Right lobe of liver (tissue), 6 donors: ENCODE data around the gene FCAR. TPM values are rescaled to one million over a fixed set of nuclear protein-coding genes. Genes with fewer than 3 reads are reported as not detected.

ENCODE experiments used
- ATAC-seq, 4 donors: fragments of 200-7000 bp; cut with Tn5 transposase; one replicate each; pipeline ENCODE4 v1.9.1; 2020; ENCODE audit warnings: mild to moderate bottlenecking in 4 of 4, moderate library complexity in 4 of 4
- DNase-seq, 3 donors: peaks; one replicate each; pipeline ENCODE4 v3.0.0-alpha.2; 2020
- H3K27ac ChIP-seq, 3 donors: fragments of 200-600 bp; one replicate each; pipeline ENCODE4 v1.8.0; 2022
- H3K27me3 ChIP-seq, 2 donors: fragments of 200-600 bp; one replicate each; pipeline ENCODE4 v1.8.0; 2022
- H3K36me3 ChIP-seq, 4 donors: fragments of 200-600 bp; sonication (generic) in 1 of 4; one replicate each; pipeline versions ENCODE4 v1.5.1 to v1.8.0; 2017 to 2022; ENCODE audit warnings: control low read depth in 1 of 4
- H3K4me1 ChIP-seq, 4 donors: fragments of 200-600 bp; sonication (generic) in 1 of 4; one replicate each; pipeline versions ENCODE4 v1.5.1 to v1.8.0; 2017 to 2022; ENCODE audit warnings: control low read depth in 1 of 4
- H3K4me3 ChIP-seq, 3 donors: fragments of 200-600 bp; one replicate each; pipeline ENCODE4 v1.8.0; 2022
- H3K9me3 ChIP-seq, 4 donors: fragments of 200-600 bp; sonication (generic) in 1 of 4; one replicate each; pipeline versions ENCODE4 v1.5.1 to v1.8.0; 2017 to 2022; ENCODE audit warnings: control low read depth in 1 of 4
- POLR2A ChIP-seq: fragments of 450-650 bp; IDR thresholded peaks from one replicate; pipeline ENCODE4 v1.6.1; 2017; ENCODE audit warnings: antibody characterized with exemption, mild to moderate bottlenecking
- WGBS: methylation state at CpG from one replicate; pipeline ENCODE4 v1.1.6; 2018; ENCODE audit warnings: low coverage, low lambda C conversion rate; ENCODE audit not compliant: insufficient coverage; ENCODE audit errors: missing lambda C conversion rate; 5-methylcytosine and 5-hydroxymethylcytosine counted together
- intact Hi-C, 2 donors: fragments of 100-400 bp; cut with DNase I; formaldehyde crosslinking; loops; one replicate each; pipeline versions ENCODE4 v1.11.2 to v1.14.1; 2022
- total RNA-seq, 6 experiments: library from RNA; depleted of rRNA in 2 of 6; stranded (reverse); fragments of >200 nt in 2 of 6; fragmentation: NEBNext Ultra II Directional in 3 of 6; extraction: Animal tissue kit (Norgen Biotek cat#: 25700) in 3 of 6; gene quantifications; one replicate each; pipeline versions ENCODE4 v1.1.0 to v1.2.4, GENCODE V29; 2016 to 2023
- TF ChIP-seq, protein P1 (sequence below), 4 donors: fragments of 200-600 bp in 3 of 4; fragments of 450-650 bp in 1 of 4; IDR thresholded peaks; one replicate each; pipeline versions ENCODE4 v1.5.1 to v1.8.0; 2016 to 2022; ENCODE audit warnings: antibody characterized with exemption in 4 of 4, mild to moderate bottlenecking in 2 of 4
- donor health status: DM: no; HTN: yes; CAD: no.
- donor health status: DM: no; HTN: no; CAD: no.
- donor health status: DM: no; HTN: no; CAD: no.
- donor health status: DM: no; HTN: yes; CAD: no.
- donor health status: DM: no; HTN: yes; CAD: no.

Gene FCAR
- total RNA-seq, 6 experiments from 2014 or later: 0.22 to 0.73 (median 0.61) TPM; not detected in 1

DNA sequence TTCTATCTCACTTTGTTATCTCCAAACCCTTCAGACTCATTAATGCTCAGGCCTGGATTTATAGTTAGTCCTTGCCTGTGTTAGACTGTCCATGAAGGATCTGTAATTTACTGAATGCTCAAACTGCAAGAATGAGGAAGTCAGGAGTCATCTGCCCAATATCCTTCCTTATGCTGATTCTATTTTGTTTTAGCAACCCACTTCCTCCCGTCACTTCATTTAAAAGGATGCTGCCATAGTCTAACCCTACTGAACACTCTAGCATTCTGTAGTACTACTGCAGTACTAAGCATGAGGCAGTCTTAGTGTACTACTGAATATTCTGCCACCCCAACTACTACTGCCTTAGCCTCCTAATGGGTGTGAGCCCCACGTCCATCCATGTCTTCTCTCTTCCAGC, 1.5 kb downstream of the FCAR start:
- Histone ChIP-seq H3K4me3 (no peak overlapping the region), H3K9me3 (no peaks in the 10 kb centered on the region), H3K27me3 (no peaks in the 10 kb centered on the region), H3K4me1 (no peaks in the 10 kb centered on the region), H3K27ac (no peak overlapping the region), H3K36me3 (no peaks in the 10 kb centered on the region)
- ATAC-seq: peak; percentile 45 to 58 (median 53)
- no peak for TF ChIP-seq POLR2A
- TF ChIP-seq, protein P1, sequence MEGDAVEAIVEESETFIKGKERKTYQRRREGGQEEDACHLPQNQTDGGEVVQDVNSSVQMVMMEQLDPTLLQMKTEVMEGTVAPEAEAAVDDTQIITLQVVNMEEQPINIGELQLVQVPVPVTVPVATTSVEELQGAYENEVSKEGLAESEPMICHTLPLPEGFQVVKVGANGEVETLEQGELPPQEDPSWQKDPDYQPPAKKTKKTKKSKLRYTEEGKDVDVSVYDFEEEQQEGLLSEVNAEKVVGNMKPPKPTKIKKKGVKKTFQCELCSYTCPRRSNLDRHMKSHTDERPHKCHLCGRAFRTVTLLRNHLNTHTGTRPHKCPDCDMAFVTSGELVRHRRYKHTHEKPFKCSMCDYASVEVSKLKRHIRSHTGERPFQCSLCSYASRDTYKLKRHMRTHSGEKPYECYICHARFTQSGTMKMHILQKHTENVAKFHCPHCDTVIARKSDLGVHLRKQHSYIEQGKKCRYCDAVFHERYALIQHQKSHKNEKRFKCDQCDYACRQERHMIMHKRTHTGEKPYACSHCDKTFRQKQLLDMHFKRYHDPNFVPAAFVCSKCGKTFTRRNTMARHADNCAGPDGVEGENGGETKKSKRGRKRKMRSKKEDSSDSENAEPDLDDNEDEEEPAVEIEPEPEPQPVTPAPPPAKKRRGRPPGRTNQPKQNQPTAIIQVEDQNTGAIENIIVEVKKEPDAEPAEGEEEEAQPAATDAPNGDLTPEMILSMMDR (IDR thresholded peaks at IDR 0.05): no peak
- 24% methylated on average over 2 of the region's 2 CpGs for WGBS
- DNase-seq: no peak
- intact Hi-C loops: no loop called here

DNA sequence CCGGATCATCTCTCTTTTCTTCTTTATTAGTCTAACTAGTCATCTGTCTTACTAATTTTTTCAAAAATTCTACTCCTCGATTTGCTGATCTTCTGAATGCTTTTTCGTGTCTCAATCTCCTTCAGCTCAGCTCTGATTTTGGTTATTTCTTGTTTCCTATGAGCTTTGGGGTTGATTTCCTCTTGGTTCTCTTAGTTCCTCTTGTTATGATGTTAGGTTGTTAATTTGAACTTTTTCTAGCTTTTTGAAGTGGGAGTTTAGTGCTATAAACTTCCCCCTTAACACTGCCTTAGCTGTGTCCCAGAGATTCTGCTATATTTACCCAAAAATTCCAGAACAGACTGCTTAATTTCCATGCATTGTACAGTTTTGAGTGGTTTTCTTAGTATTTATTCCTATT, 3.4 kb downstream of the FCAR start:
- DNase-seq: no peak
- ATAC-seq: no peak
- no peaks in the 10 kb centered on the region for H3K4me1 ChIP-seq
- H3K27ac ChIP-seq: no peak overlapping the region
- intact Hi-C loops: no loop called here
- no peaks in the 10 kb centered on the region for H3K27me3 ChIP-seq
- H3K4me3 ChIP-seq: no peak overlapping the region
- TF ChIP-seq, protein P1 (IDR thresholded peaks at IDR 0.05): no peak
- TF ChIP-seq POLR2A: no peak
- H3K36me3 ChIP-seq: no peaks in the 10 kb centered on the region
- WGBS: 24% methylated on average over 3 of the region's 3 CpGs
- H3K9me3 ChIP-seq: no peaks in the 10 kb centered on the region

DNA sequence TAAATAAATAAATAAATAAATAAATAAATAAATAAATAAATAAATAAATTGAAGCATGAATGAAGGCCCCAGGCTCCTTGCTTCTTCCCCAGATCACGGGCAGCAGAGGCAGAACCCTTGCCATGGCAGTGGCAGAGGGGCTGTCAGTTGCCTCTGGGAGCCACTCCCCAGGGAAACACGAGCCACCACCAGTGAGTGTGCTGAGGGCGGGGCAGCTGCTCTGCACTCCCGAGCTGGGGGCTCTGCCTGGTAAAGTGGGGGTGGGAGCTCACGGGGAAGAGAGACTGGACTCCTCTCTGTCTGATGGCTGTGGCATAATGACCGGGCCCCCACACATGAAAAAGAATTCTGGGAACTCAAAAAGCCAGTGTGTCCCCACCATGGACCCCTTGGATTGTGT, 7.8 kb downstream of the FCAR start:
- Histone ChIP-seq H3K4me1 (no peaks in the 10 kb centered on the region), H3K27ac (no peak overlapping the region), H3K27me3 (no peaks in the 10 kb centered on the region), H3K9me3 (no peaks in the 10 kb centered on the region), H3K4me3 (no peak overlapping the region), H3K36me3 (no peaks in the 10 kb centered on the region)
- intact Hi-C loops: no loop called here
- 8% methylated on average over 2 of the region's 6 CpGs for WGBS
- no peak for ATAC-seq
- DNase-seq: no peak
- no peak for TF ChIP-seq POLR2A
- TF ChIP-seq, protein P1 (IDR thresholded peaks at IDR 0.05): no peak

DNA sequence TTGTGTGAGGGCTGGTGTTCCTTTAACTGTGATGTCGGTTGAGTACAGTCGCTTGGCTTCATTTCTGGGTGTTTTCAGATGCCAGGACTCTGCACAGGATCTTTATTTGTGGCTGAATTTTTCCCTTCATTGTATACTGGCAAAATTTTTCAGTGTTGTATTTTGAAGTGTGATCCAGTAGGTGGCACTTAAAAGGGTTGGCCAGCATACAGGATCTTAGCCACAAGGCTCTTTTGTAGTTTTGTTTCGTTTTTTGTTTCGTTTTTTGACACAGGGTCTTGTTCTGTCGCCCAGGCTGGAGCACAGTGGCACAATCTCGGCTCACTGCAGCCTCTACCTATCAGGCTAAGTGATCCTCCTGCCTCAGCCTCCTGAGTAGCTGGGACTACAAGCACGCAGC, 8.7 kb downstream of the FCAR start:
- no peaks in the 10 kb centered on the region for H3K9me3 ChIP-seq
- DNase-seq: no peak
- no peaks in the 10 kb centered on the region for H3K36me3 ChIP-seq
- intact Hi-C loops: no loop called here
- H3K27me3 ChIP-seq: no peaks in the 10 kb centered on the region
- WGBS: 35% methylated on average over 6 of the region's 7 CpGs
- ATAC-seq: peak in 1 of 4 donors; percentile 38
- H3K4me3 ChIP-seq: no peak overlapping the region
- TF ChIP-seq, protein P1 (IDR thresholded peaks at IDR 0.05): no peak
- no peak for TF ChIP-seq POLR2A
- no peak overlapping the region for H3K27ac ChIP-seq
- H3K4me1 ChIP-seq: no peaks in the 10 kb centered on the region

DNA sequence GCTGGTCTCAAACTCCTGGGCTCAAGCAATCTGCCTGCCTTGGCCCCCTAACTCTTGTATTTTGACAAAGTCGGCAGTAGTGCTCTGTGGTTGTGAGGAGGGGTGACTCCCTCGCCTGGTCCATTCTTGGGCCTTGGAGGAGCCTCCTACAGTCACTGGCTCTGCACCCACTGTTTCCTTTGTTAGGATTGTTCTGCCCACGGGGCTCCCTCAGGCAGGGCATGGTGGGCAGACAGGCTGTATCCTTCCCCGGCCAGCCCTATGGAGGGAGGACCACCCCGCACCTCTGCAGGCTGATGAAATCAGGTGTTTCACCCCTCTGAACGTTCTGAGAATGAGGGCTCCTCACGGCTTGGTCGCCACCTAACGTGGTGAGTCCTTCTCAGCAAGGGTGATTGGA, 9.2 kb downstream of the FCAR start:
- no peaks in the 10 kb centered on the region for H3K9me3 ChIP-seq
- TF ChIP-seq, protein P1 (IDR thresholded peaks at IDR 0.05): no peak
- no peak for TF ChIP-seq POLR2A
- no peak for DNase-seq
- ATAC-seq: peak in 1 of 4 donors; percentile 20
- intact Hi-C loops: no loop called here
- no peaks in the 10 kb centered on the region for H3K4me1 ChIP-seq
- H3K36me3 ChIP-seq: no peaks in the 10 kb centered on the region
- no peak overlapping the region for H3K4me3 ChIP-seq
- no peak overlapping the region for H3K27ac ChIP-seq
- 32% methylated on average over 6 of the region's 9 CpGs for WGBS
- no peaks in the 10 kb centered on the region for H3K27me3 ChIP-seq
